ENCODE measurements around the gene RDH5. TPM values are rescaled to one million over a fixed set of nuclear protein-coding genes. Genes with fewer than 3 reads are reported as not detected.

Gene RDH5
- total RNA-seq, 3 donors from 2014 or later (not counting 1 experiment from before 2014, with no cell fraction given), result 9.6 to 19.0 (median 10.1) TPM

DNA sequence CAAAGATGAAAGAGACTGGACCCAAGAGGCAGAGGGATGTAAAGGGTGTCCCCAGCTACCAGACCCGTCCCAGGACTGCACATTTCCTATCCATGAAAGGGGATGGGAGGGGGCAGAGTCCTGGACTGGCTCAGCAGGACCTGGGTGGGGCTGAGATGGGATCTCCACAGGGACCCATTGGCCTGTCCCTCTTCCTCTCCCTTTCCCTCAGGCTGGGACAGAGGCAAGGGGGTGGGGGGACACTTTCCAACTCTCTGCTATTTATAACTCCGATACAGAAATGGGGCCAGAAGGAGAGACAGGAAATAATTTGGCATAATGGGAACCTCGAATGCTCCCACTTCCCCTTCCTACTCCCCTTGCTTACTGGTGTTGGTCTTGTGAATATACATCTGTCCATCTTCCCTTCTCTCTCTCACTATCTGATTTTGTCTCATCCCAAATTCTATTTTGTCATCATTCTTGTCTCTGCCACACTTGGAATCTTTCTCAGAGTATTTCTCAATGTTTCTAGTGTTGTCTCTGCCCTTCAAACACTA, 11.4 kb upstream of the RDH5 start:
- no peaks in the 10 kb centered on the region for H3K9me3 Mint-ChIP-seq
- WGBS (ENCODE audit: insufficient coverage), result 5% methylated on average over 2 of the region's 3 CpGs
- intact Hi-C loops (cut with micrococcal nuclease), result no loop called here
- H3K4me3 Mint-ChIP-seq, result peak overlapping the region; percentile 85
- H3K27ac ChIP-seq (ENCODE audit: low read length), result no peak overlapping the region
- H3K27me3 Mint-ChIP-seq (ENCODE audit: low read depth in 2 of 2), result peaks cover 30% of the 10 kb centered on the region in 2 donors
- peak overlapping the region in 1 of 2 donors; percentile 23 for H3K27ac Mint-ChIP-seq
- H3K36me3 Mint-ChIP-seq, result no peaks in the 10 kb centered on the region
- peaks cover 14 to 17% of the 10 kb centered on the region in 2 donors for H3K4me1 Mint-ChIP-seq
- DNase-seq (no peak), ATAC-seq (no peak)
- peaks cover 17% of the 10 kb centered on the region for H3K27me3 ChIP-seq (ENCODE audit: control insufficient read depth, insufficient read depth, low read length)
- no peaks in the 10 kb centered on the region for H3K9me3 ChIP-seq (ENCODE audit: control insufficient read depth, insufficient read depth, low read length)
- H3K36me3 ChIP-seq (ENCODE audit: control insufficient read depth, insufficient read depth, low read length), result no peaks in the 10 kb centered on the region
- peaks cover 18% of the 10 kb centered on the region for H3K4me1 ChIP-seq (ENCODE audit: control insufficient read depth, insufficient read depth, low read length)
- TF ChIP-seq, protein P1, sequence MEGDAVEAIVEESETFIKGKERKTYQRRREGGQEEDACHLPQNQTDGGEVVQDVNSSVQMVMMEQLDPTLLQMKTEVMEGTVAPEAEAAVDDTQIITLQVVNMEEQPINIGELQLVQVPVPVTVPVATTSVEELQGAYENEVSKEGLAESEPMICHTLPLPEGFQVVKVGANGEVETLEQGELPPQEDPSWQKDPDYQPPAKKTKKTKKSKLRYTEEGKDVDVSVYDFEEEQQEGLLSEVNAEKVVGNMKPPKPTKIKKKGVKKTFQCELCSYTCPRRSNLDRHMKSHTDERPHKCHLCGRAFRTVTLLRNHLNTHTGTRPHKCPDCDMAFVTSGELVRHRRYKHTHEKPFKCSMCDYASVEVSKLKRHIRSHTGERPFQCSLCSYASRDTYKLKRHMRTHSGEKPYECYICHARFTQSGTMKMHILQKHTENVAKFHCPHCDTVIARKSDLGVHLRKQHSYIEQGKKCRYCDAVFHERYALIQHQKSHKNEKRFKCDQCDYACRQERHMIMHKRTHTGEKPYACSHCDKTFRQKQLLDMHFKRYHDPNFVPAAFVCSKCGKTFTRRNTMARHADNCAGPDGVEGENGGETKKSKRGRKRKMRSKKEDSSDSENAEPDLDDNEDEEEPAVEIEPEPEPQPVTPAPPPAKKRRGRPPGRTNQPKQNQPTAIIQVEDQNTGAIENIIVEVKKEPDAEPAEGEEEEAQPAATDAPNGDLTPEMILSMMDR (IDR thresholded peaks at IDR 0.05), result no peak
- no peak overlapping the region for H3K4me3 ChIP-seq (ENCODE audit: low read length)

DNA sequence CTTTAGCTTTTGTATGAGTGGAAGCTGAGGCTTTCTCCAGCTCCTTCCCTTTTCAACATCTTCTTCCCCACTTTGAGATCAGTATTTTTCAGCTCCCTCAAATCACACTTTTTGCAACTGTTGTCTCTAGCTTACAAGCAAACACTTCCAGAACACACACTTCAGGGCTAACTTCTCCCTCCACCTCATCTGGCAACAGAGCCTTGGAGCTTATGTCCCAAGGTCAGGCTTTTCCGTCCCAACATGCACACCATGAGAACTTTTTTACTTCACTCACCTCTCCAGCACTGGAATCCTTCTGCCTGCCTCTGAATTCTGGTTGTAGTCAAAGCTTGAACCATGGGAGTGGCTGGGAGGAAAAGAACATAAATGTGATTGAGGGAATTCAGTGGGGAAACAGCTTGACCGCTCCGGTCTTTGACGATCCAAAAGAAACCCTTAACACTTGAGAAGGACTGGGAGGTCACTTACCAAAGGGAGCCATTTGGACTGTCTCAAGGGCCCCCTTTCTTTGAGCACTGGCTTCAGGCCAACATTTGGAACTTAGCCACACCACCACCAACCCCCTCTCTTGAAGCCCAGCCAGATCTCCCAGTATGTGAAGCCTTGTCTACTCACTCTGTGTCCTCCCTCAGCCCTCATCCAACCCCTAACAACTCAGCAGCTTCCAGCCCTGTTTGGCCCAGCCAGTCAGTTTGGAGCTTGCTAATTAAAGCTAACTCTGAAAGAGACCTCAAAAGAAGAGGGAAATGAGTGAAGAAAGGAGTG, 8.2 kb upstream of the RDH5 start:
- H3K36me3 ChIP-seq (ENCODE audit: control insufficient read depth, insufficient read depth, low read length), result no peaks in the 10 kb centered on the region
- Mint-ChIP-seq H3K4me1 (peaks cover 22 to 30% of the 10 kb centered on the region in 2 donors), H3K9me3 (no peaks in the 10 kb centered on the region), H3K36me3 (no peaks in the 10 kb centered on the region), H3K27ac (no peak overlapping the region), H3K27me3 (ENCODE audit: low read depth in 2 of 2) (peaks cover 24 to 26% of the 10 kb centered on the region in 2 donors), H3K4me3 (no peak overlapping the region)
- no peak overlapping the region for H3K27ac ChIP-seq (ENCODE audit: low read length)
- intact Hi-C loops (cut with micrococcal nuclease), result no loop called here
- 97% methylated on average over 4 of the region's 4 CpGs for WGBS (ENCODE audit: insufficient coverage)
- TF ChIP-seq, protein P1 (IDR thresholded peaks at IDR 0.05), result no peak
- DNase-seq (no peak), ATAC-seq (no peak)
- no peak overlapping the region for H3K4me3 ChIP-seq (ENCODE audit: low read length)
- peaks cover 31% of the 10 kb centered on the region for H3K4me1 ChIP-seq (ENCODE audit: control insufficient read depth, insufficient read depth, low read length)
- H3K27me3 ChIP-seq (ENCODE audit: control insufficient read depth, insufficient read depth, low read length), result peaks cover 11% of the 10 kb centered on the region
- no peaks in the 10 kb centered on the region for H3K9me3 ChIP-seq (ENCODE audit: control insufficient read depth, insufficient read depth, low read length)

DNA sequence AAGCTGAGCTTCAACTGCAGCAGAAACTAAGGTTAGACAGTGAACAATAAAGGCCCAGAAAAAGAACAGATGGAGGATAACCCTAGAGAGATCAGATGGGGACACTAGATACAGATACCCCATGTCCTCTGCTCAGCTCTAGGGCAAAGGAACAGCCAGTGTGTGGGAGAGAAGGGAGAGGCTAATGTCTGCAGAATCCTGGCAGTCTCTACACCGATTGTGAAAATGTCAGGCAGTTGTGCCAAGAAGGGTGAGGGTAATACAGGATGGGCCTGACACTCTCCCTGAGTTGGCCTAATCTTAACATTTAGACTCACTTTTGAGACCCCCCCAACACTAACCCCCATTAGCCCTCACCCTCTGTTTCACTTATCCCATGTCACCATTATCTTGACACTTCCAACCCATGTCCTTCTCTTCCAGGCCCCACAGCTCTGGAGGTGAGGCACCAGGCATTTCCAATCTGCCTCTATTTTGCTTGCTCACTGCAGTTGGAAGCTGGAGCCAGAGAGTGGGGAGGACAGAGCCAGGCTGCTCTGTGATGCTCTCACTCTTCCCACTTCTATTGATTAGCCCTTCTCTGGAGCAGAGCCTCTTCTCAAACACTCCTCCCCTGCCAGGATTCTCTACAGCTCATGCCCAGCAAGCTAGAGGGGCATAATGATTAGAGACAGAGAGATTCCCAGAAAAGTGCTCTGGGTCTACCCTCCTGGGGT, 7.3 kb upstream of the RDH5 start:
- intact Hi-C loops (cut with micrococcal nuclease), result no loop called here
- no peaks in the 10 kb centered on the region for H3K36me3 ChIP-seq (ENCODE audit: control insufficient read depth, insufficient read depth, low read length)
- peaks cover 21% of the 10 kb centered on the region in 2 donors for H3K27me3 Mint-ChIP-seq (ENCODE audit: low read depth in 2 of 2)
- no peaks in the 10 kb centered on the region for H3K9me3 ChIP-seq (ENCODE audit: control insufficient read depth, insufficient read depth, low read length)
- H3K4me3 Mint-ChIP-seq, result no peak overlapping the region
- no peak overlapping the region for H3K27ac Mint-ChIP-seq
- H3K27ac ChIP-seq (ENCODE audit: low read length), result no peak overlapping the region
- ATAC-seq (no peak), DNase-seq (no peak)
- peaks cover 32% of the 10 kb centered on the region for H3K4me1 ChIP-seq (ENCODE audit: control insufficient read depth, insufficient read depth, low read length)
- no peaks in the 10 kb centered on the region for H3K36me3 Mint-ChIP-seq
- 78% methylated on average over 1 of the region's 1 CpG for WGBS (ENCODE audit: insufficient coverage)
- TF ChIP-seq, protein P1 (IDR thresholded peaks at IDR 0.05), result no peak
- H3K9me3 Mint-ChIP-seq, result no peaks in the 10 kb centered on the region
- peaks cover 8% of the 10 kb centered on the region for H3K27me3 ChIP-seq (ENCODE audit: control insufficient read depth, insufficient read depth, low read length)
- no peak overlapping the region for H3K4me3 ChIP-seq (ENCODE audit: low read length)
- H3K4me1 Mint-ChIP-seq, result peaks cover 17 to 30% of the 10 kb centered on the region in 2 donors
